ENCODE measurements around the gene RABL3.

- TF ChIP-seq BHLHE40 (IDR thresholded peaks at IDR 0.05; ENCODE audit: low read depth, low read length) = no peak
- TF ChIP-seq POLR2A (IDR thresholded peaks at IDR 0.05; ENCODE audit: low read depth, low read length) = no peak
- TF ChIP-seq CTCF (conservative IDR thresholded peaks at IDR 0.05; ENCODE audit: low read depth, low read length) = no peak
- no peak for TF ChIP-seq USF2 (IDR thresholded peaks at IDR 0.05; ENCODE audit: low read depth, low read length)
- no peak for TF ChIP-seq MAZ (IDR thresholded peaks at IDR 0.05; ENCODE audit: borderline replicate concordance, low read depth, low read length)
- no peak for TF ChIP-seq CEBPB (IDR thresholded peaks at IDR 0.05; ENCODE audit: low read depth, low read length)
- no peak for TF ChIP-seq RAD21 (IDR thresholded peaks at IDR 0.05; ENCODE audit: low read length)
- no peak for TF ChIP-seq FOS (IDR thresholded peaks at IDR 0.05; ENCODE audit: low read depth, low read length)
These were observed 77.4 kb downstream of the RABL3 start for GRCh38 chr3:120664926-120665325.
